Sigmoid colon (tissue), 7 donors: ENCODE measurements around the gene COG6. TPM values are rescaled to one million over a fixed set of nuclear protein-coding genes. Genes with fewer than 3 reads are reported as not detected.
A peak's percentile ranks its signal among the peaks of the same experiment; 100 is the strongest.

Experiments used
- DNase-seq: peaks from one replicate; pipeline ENCODE4 v3.0.0-alpha.2; 2019
- H3K27ac ChIP-seq, 4 donors: fragments of 200-600 bp; sonication (generic); one replicate each; pipeline ENCODE4 v1.5.1; 2016 to 2019; ENCODE audit warnings: mild to moderate bottlenecking in 1 of 4
- H3K27me3 ChIP-seq, 3 donors: fragments of 200-600 bp; sonication (generic); one replicate each; pipeline ENCODE4 v1.5.1; 2019; ENCODE audit warnings: mild to moderate bottlenecking in 1 of 3
- H3K36me3 ChIP-seq, 4 donors: fragments of 200-600 bp; sonication (generic); one replicate each; pipeline ENCODE4 v1.5.1; 2016 to 2019
- H3K4me1 ChIP-seq, 4 donors: fragments of 200-600 bp; sonication (generic); one replicate each; pipeline ENCODE4 v1.5.1; 2017 to 2019
- H3K4me3 ChIP-seq, 4 donors: fragments of 200-600 bp; sonication (generic); one replicate each; pipeline ENCODE4 v1.5.1; 2017 to 2019; ENCODE audit warnings: mild to moderate bottlenecking in 2 of 4, moderate library complexity in 1 of 4
- H3K9me3 ChIP-seq, 4 donors: fragments of 200-600 bp in 3 of 4; sonication (generic) in 3 of 4; one replicate each; pipeline versions ENCODE4 v1.5.1 to v1.6.1; 2013 to 2019
- CTCF ChIP-seq, 4 experiments: fragments of 450-650 bp in 3 of 4; fragments of 200-600 bp in 1 of 4; IDR thresholded peaks; one replicate each; pipeline ENCODE4 v1.5.1; 2016 to 2019; ENCODE audit warnings: antibody characterized with exemption in 4 of 4, mild to moderate bottlenecking in 3 of 4, moderate library complexity in 2 of 4
- EP300 ChIP-seq, 4 donors: sonication (generic); formaldehyde crosslinking; IDR thresholded peaks; one replicate each; pipeline ENCODE4 v1.6.1; 2017; ENCODE audit warnings: antibody characterized with exemption in 4 of 4
- POLR2A ChIP-seq, 2 donors: fragments of 450-650 bp; IDR thresholded peaks; one replicate each; pipeline ENCODE4 v1.6.1; 2016; ENCODE audit warnings: antibody characterized with exemption in 2 of 2, mild to moderate bottlenecking in 2 of 2, moderate library complexity in 2 of 2
- POLR2AphosphoS5 ChIP-seq, 4 donors: sonication (generic); formaldehyde crosslinking; IDR thresholded peaks; one replicate each; pipeline ENCODE4 v1.6.1; 2017; ENCODE audit warnings: antibody characterized with exemption in 4 of 4
- WGBS, 2 donors: extraction: QIAGEN DNeasy Blood & Tissue Kit; methylation state at CpG; one replicate each; pipeline ENCODE4 v1.1.7; 2013; 5-methylcytosine and 5-hydroxymethylcytosine counted together
- intact Hi-C: fragments of 100-400 bp; cut with DNase I; formaldehyde crosslinking; loops from one replicate; pipeline ENCODE4 v1.15.1; 2023
- polyA plus RNA-seq, 3 donors: library from polyadenylated mRNA; stranded (reverse); fragments of 200-250 nt; gene quantifications; one replicate each; pipeline ENCODE4 v1.2.3, GENCODE V29; 2013
- total RNA-seq, 4 donors: library from RNA; depleted of rRNA; stranded (reverse); fragments of >200 nt; gene quantifications; one replicate each; pipeline ENCODE4 v1.1.0, GENCODE V29; 2016
- donor health status: healthy with polysubstance abuse.
- donor health status: Bipolar disorder and iron deficiency.
- donor health status: healthy.

COG6 gene
- total and polyA plus RNA-seq, 7 donors = 8.6 to 22.5 (median 18.6) TPM

- Histone ChIP-seq H3K4me3 (peak overlapping the region; percentile 84 to 94 (median 92)), H3K27ac (peak overlapping the region; percentile 75 to 77 (median 76)), H3K4me1 (peaks cover 0 to 25% (median 9%) of the 10 kb centered on the region in 4 donors), H3K9me3 (no peaks in the 10 kb centered on the region), H3K36me3 (peaks cover 0 to 20% (median 0%) of the 10 kb centered on the region in 4 donors), H3K27me3 (no peaks in the 10 kb centered on the region)
- no peak for TF ChIP-seq CTCF (IDR thresholded peaks at IDR 0.05)
- TF ChIP-seq POLR2A (IDR thresholded peaks at IDR 0.05) = no peak
- TF ChIP-seq POLR2AphosphoS5 (IDR thresholded peaks at IDR 0.05) = no peak
- no peak for TF ChIP-seq EP300 (IDR thresholded peaks at IDR 0.05)
- 11 to 17% methylated on average over 7 of the region's 7 CpGs for WGBS, 2 donors
- intact Hi-C loops = no loop called here
- no peak for DNase-seq
Observed at GRCh38 chr13:39656325-39656677, 839 bp downstream of the COG6 start.

DNA sequence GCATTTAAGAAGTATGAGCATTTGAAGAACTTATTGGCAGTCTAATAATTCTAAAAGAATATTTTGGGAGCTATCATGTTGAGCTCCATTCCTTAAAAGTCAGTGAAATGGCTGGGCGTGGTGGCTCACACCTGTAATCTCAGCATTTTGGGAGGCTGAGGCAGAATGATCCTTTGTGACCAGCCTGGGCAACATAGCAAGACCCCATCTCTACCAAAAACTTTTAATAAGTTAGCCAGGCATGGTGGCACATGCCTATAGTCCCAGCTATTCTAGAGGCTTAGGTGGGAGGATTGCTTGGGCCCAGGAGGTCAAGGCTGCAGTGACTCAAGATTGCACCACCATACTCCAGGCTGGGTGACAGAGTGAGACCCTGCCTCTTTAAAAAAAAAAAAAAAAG, 8.0 kb downstream of the COG6 start:
- no peak for DNase-seq
- no peak for TF ChIP-seq CTCF (IDR thresholded peaks at IDR 0.05)
- no peak for TF ChIP-seq POLR2A (IDR thresholded peaks at IDR 0.05)
- no peak for TF ChIP-seq EP300 (IDR thresholded peaks at IDR 0.05)
- no peak for TF ChIP-seq POLR2AphosphoS5 (IDR thresholded peaks at IDR 0.05)
- intact Hi-C loops = no loop called here
- H3K9me3 ChIP-seq = no peaks in the 10 kb centered on the region
- peaks cover 0 to 2% (median 0%) of the 10 kb centered on the region in 4 donors for H3K4me1 ChIP-seq
- H3K27ac ChIP-seq = no peak overlapping the region
- no peaks in the 10 kb centered on the region for H3K27me3 ChIP-seq
- no peak overlapping the region for H3K4me3 ChIP-seq
- peaks cover 0 to 57% (median 5%) of the 10 kb centered on the region in 4 donors for H3K36me3 ChIP-seq
- 97 to 98% methylated on average over 1 of the region's 1 CpG for whole genome bisulfite sequencing, 2 donors

DNA sequence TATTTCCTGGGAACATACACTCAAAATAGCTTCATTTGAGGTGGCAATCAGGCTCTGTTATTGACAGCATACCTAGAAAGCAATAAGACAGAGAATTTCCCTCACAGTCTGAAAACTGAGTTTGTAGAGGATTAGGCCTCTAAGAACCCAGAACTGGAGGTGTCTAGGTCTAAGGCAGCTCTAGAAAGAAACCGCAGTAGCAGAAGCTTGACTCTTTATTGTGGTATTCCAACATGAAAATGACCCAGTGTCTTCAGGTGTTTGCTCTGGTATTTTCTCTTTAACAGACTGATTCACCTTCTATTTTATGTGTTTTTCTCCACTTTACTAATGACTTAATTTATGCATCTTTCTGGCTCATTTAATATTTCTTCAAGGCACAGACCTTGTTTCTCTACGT, 8.5 kb downstream of the COG6 start:
- DNase-seq = no peak
- intact Hi-C loops = no loop called here
- Histone ChIP-seq H3K4me3 (no peak overlapping the region), H3K27me3 (no peaks in the 10 kb centered on the region), H3K9me3 (no peaks in the 10 kb centered on the region), H3K36me3 (peaks cover 0 to 57% (median 5%) of the 10 kb centered on the region in 4 donors), H3K4me1 (no peaks in the 10 kb centered on the region), H3K27ac (no peak overlapping the region)
- no peak for TF ChIP-seq EP300 (IDR thresholded peaks at IDR 0.05)
- no peak for TF ChIP-seq CTCF (IDR thresholded peaks at IDR 0.05)
- TF ChIP-seq POLR2A (IDR thresholded peaks at IDR 0.05) = no peak
- TF ChIP-seq POLR2AphosphoS5 (IDR thresholded peaks at IDR 0.05) = no peak
- 48 to 94% methylated on average over 2 of the region's 2 CpGs for WGBS, 2 donors

DNA sequence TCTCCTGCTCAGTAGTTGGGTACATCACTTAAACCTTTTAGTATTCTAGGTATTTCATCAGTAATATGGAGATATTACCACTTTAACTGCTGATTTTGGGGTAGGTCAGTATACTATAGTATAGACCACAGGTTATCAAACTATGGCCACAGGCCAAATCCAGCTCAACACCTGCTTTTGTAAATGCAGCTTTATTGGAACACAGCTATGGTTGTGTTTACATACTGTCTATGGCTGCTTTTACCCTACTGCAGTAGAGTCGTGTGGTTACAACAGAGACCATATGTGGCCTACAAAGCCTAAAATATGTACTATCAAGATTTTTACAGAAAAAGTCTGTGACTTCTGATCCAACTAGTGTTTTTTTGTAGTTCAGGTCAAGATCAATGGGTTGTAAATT, 10.3 kb downstream of the COG6 start:
- no peak for DNase-seq
- no peaks in the 10 kb centered on the region for H3K27me3 ChIP-seq
- peaks cover 0 to 43% (median 5%) of the 10 kb centered on the region in 4 donors for H3K36me3 ChIP-seq
- H3K27ac ChIP-seq = no peak overlapping the region
- no peak for TF ChIP-seq POLR2A (IDR thresholded peaks at IDR 0.05)
- no peak for TF ChIP-seq EP300 (IDR thresholded peaks at IDR 0.05)
- TF ChIP-seq CTCF (IDR thresholded peaks at IDR 0.05) = no peak
- TF ChIP-seq POLR2AphosphoS5 (IDR thresholded peaks at IDR 0.05) = no peak
- H3K9me3 ChIP-seq = no peaks in the 10 kb centered on the region
- H3K4me3 ChIP-seq = no peak overlapping the region
- intact Hi-C loops = no loop called here
- 16 to 78% methylated on average over 1 of the region's 1 CpG for WGBS, 2 donors
- H3K4me1 ChIP-seq = no peaks in the 10 kb centered on the region

GRCh38 chr13:39670445-39670844, 15.0 kb downstream of the COG6 start:
- Histone ChIP-seq H3K27me3 (no peaks in the 10 kb centered on the region), H3K36me3 (peaks cover 0 to 17% (median 4%) of the 10 kb centered on the region in 4 donors), H3K4me1 (no peaks in the 10 kb centered on the region), H3K27ac (no peak overlapping the region), H3K9me3 (no peaks in the 10 kb centered on the region), H3K4me3 (no peak overlapping the region)
- intact Hi-C loops = no loop called here
- no peak for DNase-seq
- 82 to 90% methylated on average over 2 of the region's 2 CpGs for WGBS, 2 donors
- no peak for TF ChIP-seq POLR2AphosphoS5 (IDR thresholded peaks at IDR 0.05)
- no peak for TF ChIP-seq POLR2A (IDR thresholded peaks at IDR 0.05)
- TF ChIP-seq CTCF (IDR thresholded peaks at IDR 0.05) = no peak
- no peak for TF ChIP-seq EP300 (IDR thresholded peaks at IDR 0.05)
